Measurements from ENCODE around the gene ARSA. TPM values are rescaled to one million over a fixed set of nuclear protein-coding genes. Genes with fewer than 3 reads are reported as not detected.
"Not testable (repeated sequence)": the region's sequence is repeated elsewhere in the genome, so short reads cannot be mapped to it uniquely, and the experiment has no call there.

The ARSA gene
- polyA plus RNA-seq (2012; ENCODE audit: insufficient read depth, insufficient read length) = 20.4 TPM

DNA sequence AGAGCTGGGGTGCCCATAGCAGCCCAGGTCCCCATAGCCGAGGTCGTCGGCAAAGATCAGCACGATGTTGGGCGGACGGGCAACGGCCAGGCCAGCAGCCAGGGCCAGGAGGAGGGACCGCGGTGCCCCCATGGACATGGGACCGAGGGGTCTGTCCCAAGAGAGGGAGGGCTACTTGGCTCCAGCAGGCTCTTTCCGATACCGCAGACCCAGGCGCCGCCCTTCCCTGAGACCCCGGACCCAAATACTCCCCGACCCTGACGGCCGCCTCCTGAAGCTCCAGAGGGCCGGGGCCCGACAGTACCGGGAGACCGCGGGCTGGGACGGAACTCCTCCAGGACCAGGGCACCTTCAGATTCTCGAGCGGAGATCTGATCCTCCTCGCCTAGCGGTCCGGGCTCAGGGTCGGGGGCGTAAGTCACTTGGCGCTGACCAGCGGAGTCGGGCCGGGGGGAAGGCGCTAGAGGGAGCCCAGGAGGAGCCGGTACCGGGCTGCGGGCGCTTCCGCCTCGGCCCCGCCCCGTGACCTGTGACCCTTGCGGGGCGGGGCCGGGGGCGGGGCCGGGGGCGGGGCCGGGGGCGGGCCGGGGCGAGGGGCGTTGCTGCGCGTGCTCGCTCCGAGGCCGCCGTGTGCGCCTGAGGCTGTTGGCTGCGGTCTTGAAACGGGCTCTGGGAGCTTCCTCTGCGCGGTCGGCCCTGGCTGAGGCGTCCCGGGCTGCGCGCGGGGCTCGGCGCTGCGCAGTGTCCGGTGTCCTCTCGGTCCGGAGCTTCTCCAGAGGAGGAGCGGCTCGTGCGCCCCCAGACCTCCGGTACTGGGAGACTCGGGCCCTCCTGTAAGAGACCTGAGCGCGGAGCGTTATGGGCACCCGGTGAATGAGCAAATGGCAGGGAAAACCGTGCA lies at the start of gene ARSA:
ARSA (minus strand) TSS at position 511 of the 901 bp plus-strand sequence; CDS start at position 138, 373 bp downstream.
- H3K4me3 ChIP-seq (ENCODE audit: low read length) = peak within 1 kb of the TSS; percentile 55
- DNase-seq (ENCODE audit: low read depth, low spot score) = peak; percentile 67

DNA sequence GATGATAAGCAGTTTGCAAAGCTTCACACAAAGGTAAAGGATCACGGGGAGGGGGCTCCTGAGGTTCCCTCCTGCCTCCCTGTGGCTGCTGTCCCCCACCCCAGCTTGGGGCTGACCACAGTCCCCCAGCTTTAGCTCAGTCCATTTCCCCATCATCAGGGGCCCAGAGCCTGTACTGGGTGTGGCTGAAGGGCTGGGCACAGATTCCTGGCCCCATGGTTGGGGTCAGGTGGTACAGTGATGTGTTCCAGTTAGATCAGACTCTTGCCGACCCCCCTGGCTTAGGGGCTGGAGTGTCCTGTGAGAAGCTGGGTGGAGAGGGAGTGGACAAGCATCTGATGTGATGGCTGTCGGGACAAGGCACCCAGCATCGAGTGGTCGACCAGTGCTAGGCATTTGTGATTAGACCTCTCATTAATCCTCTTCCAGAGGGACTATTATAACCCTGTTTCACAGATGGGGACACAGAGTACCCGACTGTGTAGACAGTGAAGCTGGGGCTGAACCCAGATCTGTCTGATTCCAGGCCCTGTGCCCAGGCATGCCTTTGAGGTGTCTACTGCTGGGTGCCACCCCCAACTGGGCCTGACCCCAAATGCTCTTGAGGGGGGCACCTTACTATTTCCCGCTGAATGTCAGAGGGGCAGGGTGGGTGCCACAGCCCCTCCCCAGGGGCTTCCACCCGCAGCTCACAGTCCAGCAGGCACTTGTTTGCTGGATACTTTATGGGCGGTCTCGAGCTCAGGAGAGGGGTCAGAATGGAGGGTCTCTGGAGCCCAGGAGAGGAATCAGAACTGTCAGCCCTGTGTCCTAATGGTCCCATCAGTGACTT lies 48.9 kb upstream of the ARSA start:
- DNase-seq (ENCODE audit: low read depth, low spot score) = no peak
- H3K4me3 ChIP-seq (ENCODE audit: low read length) = no peak overlapping the region

DNA sequence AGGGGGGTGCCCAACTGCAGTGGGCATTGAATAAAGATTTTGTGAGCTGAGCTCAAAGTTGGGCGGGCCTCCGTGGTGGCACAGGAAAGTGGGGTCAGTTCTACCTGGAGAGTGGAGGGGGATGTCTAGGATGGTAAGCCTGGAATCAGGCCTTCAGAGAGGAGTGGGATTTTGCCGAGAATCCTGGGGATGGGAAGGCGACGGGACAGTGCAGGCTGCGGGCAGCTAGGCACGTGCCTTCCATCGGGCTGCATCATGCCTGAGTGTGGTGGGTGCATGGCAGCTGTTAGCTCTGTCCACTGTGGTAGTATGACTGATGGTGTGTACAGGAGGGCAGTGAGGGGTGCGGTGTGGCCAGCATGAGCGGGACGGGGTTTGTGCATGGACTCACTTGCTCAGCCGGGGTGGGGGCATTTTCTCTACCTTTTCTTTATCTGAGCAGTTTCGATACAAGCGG lies 48.3 kb upstream of the ARSA start:
- no peak for DNase-seq (ENCODE audit: low read depth, low spot score)

DNA sequence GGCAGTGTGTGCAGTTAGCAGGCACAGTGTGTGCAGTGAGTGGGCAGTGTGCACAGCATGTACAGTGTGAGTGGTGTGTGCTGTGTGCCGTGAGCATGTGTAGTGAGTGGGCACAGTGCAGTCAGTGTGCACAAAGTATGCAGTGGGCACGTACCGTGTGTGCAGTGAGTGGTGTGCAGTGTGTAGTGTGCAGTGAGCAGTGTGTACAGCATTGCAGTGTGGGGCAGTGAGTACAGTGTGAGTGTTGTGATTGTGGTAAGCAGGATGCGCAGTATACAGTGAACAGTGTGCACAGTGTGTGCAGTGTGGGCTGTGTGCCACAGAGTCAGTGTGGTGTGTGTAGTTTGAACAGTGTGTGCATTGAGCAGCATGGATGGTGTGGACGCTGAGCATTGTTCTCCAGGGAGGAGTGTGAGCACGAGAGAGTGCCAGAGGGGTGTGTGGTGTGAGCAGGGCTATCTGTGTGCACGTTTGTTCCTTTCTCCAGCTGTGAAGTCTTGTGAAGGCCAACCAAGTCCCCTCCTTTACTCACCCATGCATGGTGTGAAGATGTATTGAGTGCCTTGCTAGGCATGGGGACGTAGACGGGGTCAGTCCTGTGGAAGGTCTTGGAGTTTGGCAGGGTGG lies 47.7 kb upstream of the ARSA start:
- no peak overlapping the region for H3K4me3 ChIP-seq (ENCODE audit: low read length)

More for the DNA sequence above, 48.3 kb upstream of the ARSA start:
- no peak overlapping the region for H3K4me3 ChIP-seq (ENCODE audit: low read length)

DNA sequence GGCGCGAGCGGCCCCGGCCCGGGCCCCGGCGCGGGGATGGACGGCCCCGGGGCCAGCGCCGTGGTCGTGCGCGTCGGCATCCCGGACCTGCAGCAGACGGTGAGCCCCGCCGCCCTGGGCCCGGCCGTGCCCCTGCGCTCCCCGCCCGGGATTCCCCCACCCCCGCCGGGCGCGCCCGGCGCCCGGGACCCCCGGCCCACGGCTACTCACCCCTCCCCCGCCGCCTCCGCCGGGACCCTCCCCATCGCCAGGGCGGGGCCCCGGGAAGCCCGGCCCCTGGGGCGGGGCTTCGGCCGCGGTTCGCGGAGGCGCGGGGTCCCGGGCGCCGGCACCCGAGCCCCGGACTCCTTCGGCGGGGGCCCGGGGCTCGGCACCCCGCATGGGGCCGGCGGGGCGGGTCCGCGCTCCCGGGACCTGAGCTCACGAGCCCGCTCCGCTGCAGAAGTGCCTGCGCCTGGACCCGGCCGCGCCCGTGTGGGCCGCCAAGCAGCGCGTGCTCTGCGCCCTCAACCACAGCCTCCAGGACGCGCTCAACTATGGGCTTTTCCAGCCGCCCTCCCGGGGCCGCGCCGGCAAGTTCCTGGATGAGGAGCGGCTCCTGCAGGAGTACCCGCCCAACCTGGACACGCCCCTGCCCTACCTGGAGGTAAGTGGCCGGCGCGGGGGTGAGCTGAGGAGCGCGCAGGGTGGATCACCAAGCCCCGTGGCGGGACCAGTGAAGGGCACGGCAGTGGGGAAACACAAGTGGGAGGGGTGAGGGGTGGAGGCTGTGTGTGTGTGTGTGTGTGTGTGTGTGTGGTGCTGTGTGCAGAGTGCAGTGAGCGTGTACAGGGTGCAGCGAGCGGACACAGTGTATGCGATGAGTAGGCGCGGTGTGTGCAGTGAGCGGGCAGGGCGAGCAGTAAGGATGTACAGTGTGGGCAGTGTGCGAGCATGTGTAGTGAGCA lies 46.9 kb upstream of the ARSA start:
- no peak for DNase-seq (ENCODE audit: low read depth, low spot score)
- H3K4me3 ChIP-seq (ENCODE audit: low read length) = peak overlapping the region; percentile 9; the same call in 1 of the 2 replicates

More for the DNA sequence above, 47.7 kb upstream of the ARSA start:
- no peak for DNase-seq (ENCODE audit: low read depth, low spot score)

DNA sequence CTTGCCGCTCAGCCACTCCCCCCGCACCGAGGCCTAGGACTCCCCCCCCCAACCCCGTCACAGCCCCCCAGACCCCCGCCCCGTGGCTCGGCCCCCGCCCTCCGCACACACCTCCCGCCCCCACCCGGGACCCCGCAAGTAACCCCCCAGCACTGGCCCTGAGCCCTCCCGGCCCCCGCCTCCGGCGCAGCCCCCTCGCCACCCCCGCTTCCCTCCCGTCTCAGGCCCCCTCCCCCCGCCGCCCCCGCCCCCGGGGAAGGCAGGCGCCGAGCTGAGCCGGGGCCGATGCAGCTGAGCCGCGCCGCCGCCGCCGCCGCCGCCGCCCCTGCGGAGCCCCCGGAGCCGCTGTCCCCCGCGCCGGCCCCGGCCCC lies 46.2 kb upstream of the ARSA start:
- no peak overlapping the region for H3K4me3 ChIP-seq (ENCODE audit: low read length)
- no peak for DNase-seq (ENCODE audit: low read depth, low spot score)

DNA sequence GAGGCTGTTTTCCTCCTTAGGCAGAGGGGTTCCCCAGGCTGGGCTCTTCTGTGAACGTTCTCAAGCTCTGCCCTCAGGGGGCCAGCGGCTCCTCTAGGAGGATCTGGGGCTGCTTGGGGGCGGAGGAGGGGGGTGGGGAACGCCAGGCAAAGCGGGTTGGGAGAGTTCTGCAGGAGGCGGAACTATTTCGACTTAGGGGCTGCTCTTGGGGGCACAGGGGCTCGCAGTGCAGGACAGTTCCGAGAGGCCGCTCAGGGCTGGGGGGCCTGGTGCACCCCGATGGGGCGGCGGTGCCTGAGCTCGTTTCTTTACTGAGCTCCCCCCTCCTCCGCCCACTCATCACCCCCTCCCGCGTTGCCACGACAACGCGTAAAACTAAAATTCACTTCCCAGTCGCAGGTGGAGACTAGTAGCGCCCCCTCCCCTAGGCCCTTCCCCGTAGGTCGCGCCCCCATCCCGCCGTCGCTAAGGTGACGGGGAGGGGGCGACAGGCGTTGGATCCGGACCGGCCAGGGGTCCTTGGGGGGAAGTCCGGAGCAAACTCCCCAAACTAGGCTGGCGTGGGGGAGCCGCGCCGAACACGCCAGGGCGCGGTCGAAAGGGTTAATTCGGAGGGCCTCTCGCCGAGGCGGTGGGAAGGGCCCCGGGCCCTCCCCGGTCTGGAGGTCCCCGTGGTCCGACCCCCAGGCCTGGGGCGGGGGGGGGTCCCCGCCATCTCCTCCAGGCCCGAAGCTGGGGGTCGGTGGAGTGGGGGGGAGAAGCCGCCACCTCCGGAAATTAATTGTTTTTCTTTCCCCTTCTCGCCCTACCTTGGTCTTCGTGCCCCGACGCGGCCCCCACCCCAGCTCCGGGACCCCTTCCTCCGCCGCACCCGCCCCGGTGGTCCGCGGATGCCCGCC lies 45.5 kb upstream of the ARSA start:
- no peak overlapping the region for H3K4me3 ChIP-seq (ENCODE audit: low read length)
- no peak for DNase-seq (ENCODE audit: low read depth, low spot score)

DNA sequence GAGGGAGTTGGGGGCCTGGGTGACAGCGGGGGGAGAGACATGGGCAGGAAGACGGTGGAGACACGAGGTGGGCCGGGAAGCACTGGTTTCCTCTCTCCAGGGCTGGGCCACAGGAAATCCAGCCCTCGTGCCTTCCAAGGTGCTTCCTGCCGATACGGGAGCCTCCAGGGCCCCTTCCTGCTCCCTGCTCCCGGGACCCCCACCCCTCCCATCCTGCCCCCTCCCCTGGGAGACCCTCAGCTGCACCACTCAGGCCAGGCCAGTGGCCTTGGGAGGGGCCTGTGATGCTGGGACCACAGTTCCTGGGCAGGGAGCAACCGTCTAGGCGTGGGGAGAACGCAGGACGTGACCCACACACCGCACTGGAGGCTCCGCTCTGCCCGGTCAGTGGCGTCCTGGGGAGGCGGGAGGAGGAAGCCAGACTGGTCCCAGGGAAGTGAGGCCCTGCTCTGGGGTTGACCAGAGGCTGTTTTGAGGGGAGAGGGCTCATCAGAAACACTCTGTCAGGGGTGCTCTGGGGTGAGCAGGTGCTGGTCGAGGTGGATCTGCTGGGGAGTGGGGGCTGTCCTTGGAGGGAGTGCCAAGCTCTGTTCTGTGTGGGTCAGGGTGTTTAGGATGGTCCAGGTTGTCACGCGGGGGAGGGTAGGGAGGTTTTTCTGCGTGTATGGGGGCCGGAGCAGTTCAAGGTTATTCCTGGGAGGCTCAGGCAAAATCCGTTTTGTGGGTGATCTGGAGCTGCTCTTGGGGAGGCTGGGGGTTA lies 44.7 kb upstream of the ARSA start, which contains the start of gene SHANK3:
SHANK3 (plus strand) TSS at position 353 of the 760 bp plus-strand sequence.
- peak; percentile 35 for DNase-seq (ENCODE audit: low read depth, low spot score)

DNA sequence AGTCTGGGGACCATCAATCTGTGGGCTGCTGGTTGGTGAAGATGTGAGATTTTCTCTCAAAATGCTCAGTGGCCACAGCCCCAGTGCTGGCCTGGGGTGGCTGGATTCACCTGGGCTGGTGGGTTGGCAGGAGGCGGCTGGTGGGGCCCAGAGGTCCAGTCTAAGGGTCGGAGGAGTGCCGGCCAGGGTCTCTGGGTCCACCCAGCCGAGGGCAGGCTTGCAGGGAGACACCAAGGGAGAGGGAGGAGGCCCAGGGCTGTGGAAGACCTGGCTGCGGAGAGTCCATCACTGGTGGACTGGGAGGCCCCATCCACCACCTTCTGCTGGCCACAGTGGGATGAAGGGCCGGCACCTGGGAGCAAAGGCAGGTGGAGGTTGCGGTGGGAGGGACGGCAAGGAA lies 44.1 kb upstream of the ARSA start:
- no peak for DNase-seq (ENCODE audit: low read depth, low spot score)
- no peak overlapping the region for H3K4me3 ChIP-seq (ENCODE audit: low read length)

More for the DNA sequence above, 44.7 kb upstream of the ARSA start, which contains the start of gene SHANK3:
- no peak within 1 kb of the TSS for H3K4me3 ChIP-seq (ENCODE audit: low read length)

DNA sequence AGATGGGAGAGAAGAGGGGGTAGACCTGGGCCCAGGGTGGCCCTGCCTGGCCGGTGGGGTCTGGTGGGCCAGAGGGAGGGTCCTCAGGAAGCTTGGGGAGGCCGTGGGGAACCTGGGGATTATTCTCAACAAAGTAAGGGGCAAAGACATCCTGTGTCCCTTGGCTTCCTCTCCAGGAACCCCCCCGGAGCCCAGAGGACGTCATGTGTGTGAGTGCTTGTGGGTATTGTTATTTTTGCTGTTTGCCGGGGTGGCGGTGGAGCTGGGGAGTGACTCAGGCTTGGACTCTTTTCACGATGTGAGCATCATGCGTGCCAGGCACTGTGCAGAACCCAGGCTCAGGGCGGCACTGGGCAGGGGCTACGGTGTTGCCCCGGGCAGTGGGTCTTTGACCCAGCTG lies 43.7 kb upstream of the ARSA start:
- no peak overlapping the region for H3K4me3 ChIP-seq (ENCODE audit: low read length)
- DNase-seq (ENCODE audit: low read depth, low spot score) = no peak

DNA sequence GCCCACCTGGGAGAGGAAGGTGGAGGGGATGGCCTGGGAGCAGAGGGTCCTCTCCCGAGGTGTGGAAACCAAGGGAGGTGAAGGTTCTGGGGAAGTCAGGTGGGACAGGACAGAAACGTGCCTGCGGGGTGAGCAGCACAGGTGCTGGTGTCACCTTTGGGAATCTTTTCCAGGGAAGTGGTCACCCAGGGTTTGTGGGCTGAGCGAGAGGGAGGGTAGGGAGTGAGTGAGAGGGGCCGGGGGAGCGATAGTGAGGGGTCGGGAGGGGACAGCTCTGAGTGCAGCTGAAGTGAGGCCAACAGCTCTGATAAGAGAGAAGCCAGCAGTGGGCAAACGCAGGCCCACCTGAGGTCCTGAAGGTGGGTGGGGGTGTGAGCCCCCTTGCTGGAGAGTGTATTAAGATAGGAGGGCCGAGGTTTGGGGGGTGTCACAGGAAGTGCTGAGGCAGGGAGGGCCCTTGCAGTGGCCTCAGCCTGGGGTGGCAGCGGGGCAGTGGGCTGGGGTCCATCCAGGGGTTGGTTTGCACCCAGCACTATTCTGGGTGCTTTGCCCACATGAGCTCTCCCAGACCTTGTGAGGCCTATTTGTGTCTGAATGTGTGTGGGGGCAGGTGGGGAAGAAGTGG lies 43.1 kb upstream of the ARSA start:
- no peak for DNase-seq (ENCODE audit: low read depth, low spot score)
- no peak overlapping the region for H3K4me3 ChIP-seq (ENCODE audit: low read length)

DNA sequence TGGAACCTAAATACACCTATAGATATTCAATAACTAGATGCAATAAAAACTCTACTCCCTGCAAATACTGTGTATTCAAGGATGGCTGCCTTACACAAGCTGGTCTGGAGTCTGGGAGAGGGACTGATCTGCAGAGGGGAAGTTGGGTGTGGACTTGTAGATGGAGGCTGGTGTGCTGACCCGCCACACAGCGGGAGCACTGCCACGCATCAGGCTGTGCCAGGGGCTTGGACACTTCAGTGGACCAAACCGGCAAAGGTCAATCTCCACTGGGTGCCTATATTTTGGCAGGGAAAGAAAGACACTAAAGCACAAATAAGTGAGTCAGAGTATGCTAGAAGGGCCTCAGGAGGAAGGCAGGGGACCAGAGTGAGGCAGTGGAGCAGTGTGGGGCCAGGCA lies 42.6 kb upstream of the ARSA start:
- no peak for DNase-seq (ENCODE audit: low read depth, low spot score)
- no peak overlapping the region for H3K4me3 ChIP-seq (ENCODE audit: low read length)

DNA sequence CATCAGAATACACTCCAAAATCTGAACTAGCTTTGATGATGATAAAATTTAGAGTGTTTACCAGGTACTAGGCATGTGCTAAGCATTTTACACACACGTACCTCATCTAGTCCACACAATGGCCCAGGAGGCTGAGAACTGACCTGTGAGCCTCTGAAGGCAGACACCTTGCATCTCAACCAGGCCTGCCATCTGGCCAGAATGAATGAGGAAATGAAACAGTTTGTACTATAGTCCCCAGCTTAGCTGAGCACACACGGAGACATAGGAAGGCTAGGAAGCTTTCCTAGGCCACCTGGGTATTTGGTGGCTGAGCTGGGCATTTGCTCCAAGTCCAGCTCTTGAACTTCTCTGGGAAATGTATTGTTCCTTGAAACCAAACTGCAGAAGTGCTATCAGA lies 37.8 kb upstream of the ARSA start:
- DNase-seq (ENCODE audit: low read depth, low spot score) = no peak

DNA sequence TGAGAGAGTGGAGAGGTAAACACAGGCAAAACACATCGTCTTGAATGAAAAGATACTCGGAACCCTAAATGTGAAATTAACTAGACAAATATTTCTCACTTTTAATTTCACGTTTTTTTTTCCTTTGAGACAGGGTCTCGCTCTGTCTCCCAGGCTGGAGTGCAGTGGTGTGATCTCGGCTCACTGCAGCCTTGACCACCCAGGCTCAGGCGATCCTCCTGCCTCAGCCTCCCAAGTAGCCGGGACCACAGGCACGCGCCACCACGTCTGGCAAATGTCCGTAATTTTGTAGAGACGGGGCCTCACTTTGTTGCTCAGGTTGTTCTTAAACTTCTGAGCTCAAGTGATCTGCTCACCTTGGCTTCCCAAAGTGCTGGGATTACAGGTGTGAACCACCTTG lies 37.3 kb upstream of the ARSA start:
- no peak for DNase-seq (ENCODE audit: low read depth, low spot score)
- no peak overlapping the region for H3K4me3 ChIP-seq (ENCODE audit: low read length)

More for the DNA sequence above, 37.8 kb upstream of the ARSA start:
- no peak overlapping the region for H3K4me3 ChIP-seq (ENCODE audit: low read length)

DNA sequence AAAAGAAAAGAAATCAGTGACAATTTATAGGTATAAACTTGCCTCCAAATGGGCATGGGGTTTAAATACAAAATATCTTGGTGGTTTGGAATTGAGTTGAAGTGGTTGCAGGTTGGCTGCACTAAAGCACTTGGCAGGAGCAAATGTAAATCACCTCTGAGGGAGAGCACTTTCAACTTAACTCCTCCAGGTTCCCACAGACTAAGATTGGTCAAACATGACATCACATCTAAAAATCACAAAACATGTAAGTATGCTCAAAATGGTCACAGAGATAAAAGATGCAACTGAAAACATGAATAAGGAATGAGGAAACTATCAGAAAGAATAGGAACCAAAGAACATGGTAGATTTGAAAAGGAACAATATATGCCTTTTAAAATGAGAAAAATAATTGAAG lies 32.4 kb upstream of the ARSA start:
- no peak for DNase-seq (ENCODE audit: low read depth, low spot score)
- H3K4me3 ChIP-seq (ENCODE audit: low read length) = no peak overlapping the region

DNA sequence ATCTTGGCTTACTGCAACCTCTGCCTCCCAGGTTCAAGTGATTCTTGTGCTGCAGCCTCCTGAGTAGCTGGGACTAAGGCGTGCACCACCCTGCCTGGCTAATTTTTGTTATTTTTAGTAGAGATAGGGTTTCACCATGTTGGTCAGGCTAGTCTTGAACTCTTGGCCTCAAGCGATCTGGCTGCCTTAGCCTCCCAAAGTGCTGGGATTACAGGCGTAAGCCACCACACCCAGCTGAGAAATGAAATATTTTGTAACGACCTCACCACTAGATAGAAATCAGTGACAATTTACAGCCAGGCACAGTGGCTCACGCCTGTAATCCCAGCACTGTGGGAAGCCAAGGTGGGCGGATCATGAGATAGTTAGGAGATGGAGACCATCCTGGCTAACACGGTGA lies 31.8 kb upstream of the ARSA start:
- H3K4me3 ChIP-seq (ENCODE audit: low read length); DNase-seq (ENCODE audit: low read depth, low spot score): not testable (repeated sequence)
